Measurements from ENCODE around the gene C17orf107. TPM values are rescaled to one million over a fixed set of nuclear protein-coding genes. Genes with fewer than 3 reads are reported as not detected.

Gene C17orf107
- total and polyA plus RNA-seq, 2 of the 13 experiments (the other 11 are each of a cell fraction or from before 2014, with no cell fraction given): 0.20 to 0.59 TPM

GRCh38 chr17:4851084-4851483 is 48.3 kb upstream of the C17orf107 start:
- H3K4me1 ChIP-seq (ENCODE audit: insufficient read depth, low read length): peaks cover 53% of the 10 kb centered on the region
- DNase-seq (ENCODE audit: low spot score) (no peak), FAIRE-seq (no peak), ATAC-seq (no peak)
- BruUV-seq (replicated peaks): no TSS peak
- peaks cover 60% of the 10 kb centered on the region for H3K79me2 ChIP-seq (ENCODE audit: insufficient read depth, low read length)
- ChIA-PET POLR2A (interaction anchor here (0.7 kb wide), 1 partner anchor 330 kb away, joined by 3 read pairs; no protein-coding TSS in a partner anchor), CTCF (ENCODE audit: low intra/inter-chr PET ratio, low total read pairs) (no interaction called here)
- no peak overlapping the region for H2AFZ ChIP-seq (ENCODE audit: low read length)
- H3K9me3 ChIP-seq (ENCODE audit: low read length): no peaks in the 10 kb centered on the region
- no peak for TF ChIP-seq NFKBIZ (CRISPR knock-in tag; IDR thresholded peaks at IDR 0.05)
- no peak for TF ChIP-seq ZNF773 (CRISPR knock-in tag; IDR thresholded peaks at IDR 0.05; ENCODE audit: borderline replicate concordance)
- no peak for TF ChIP-seq RFXANK (CRISPR knock-in tag; IDR thresholded peaks at IDR 0.05)
- TF ChIP-seq MYPOP (CRISPR knock-in tag; IDR thresholded peaks at IDR 0.05): no peak
- no peak for TF ChIP-seq TEF (CRISPR knock-in tag; IDR thresholded peaks at IDR 0.05)
- TF ChIP-seq ZKSCAN1 (IDR thresholded peaks at IDR 0.05; ENCODE audit: low read length): no peak
- no peak for TF ChIP-seq PAXIP1 (CRISPR knock-in tag; conservative IDR thresholded peaks at IDR 0.05)
- no peak overlapping the region for H3K9ac ChIP-seq (ENCODE audit: insufficient read depth, low read depth, low read length)
- H3K36me3 ChIP-seq (replicated peaks in 1 of 2; ENCODE audit: control insufficient read depth in 1 of 2, insufficient read depth in 2 of 2, low read length in 2 of 2): peaks cover 0 to 18% of the 10 kb centered on the region in 2 experiments; a peak in 3 of 5 replicates
- no peak overlapping the region for H3K4me3 ChIP-seq (replicated peaks in 1 of 3; ENCODE audit: insufficient read depth in 1 of 3, low read depth in 2 of 3, low read length in 3 of 3)
- in situ Hi-C loops (cut with HindIII; ENCODE audit: extremely low pct_ligation_motif_present, low pct_unique_long_range_greater_than_20kb) (no loop called here), intact Hi-C loops (cut with micrococcal nuclease; ENCODE audit: unreplicated experiment) (no loop called here)
- H4K20me1 ChIP-seq (ENCODE audit: insufficient read depth, low read length): peaks cover 16% of the 10 kb centered on the region; the same call in 1 of the 2 replicates
- 89% methylated on average over 3 of the region's 3 CpGs for WGBS (ENCODE audit: low lambda C conversion rate)
- H3K4me2 ChIP-seq (ENCODE audit: low read depth, low read length): no peak overlapping the region
- H3K27me3 ChIP-seq (ENCODE audit: control insufficient read depth in 1 of 2, insufficient read depth in 2 of 2, low read length in 2 of 2): no peaks in the 10 kb centered on the region
- H3K27ac ChIP-seq (ENCODE audit: extremely low read length, insufficient read depth, low read length): no peak overlapping the region

All from HepG2 (cell line).